ENCODE measurements around the gene ACOT9.
A peak's percentile ranks its signal among the peaks of the same experiment; 100 is the strongest.
"Not testable (repeated sequence)": the region's sequence is repeated elsewhere in the genome, so short reads cannot be mapped to it uniquely, and the experiment has no call there.

Gene ACOT9

GRCh38 chrX:23765449-23765848 lies 22.4 kb upstream of the ACOT9 start:
- DNase-seq = no peak

GRCh38 chrX:23764188-23764984 lies 21.3 kb upstream of the ACOT9 start:
- DNase-seq = no peak

GRCh38 chrX:23759821-23760220 lies 16.7 kb upstream of the ACOT9 start:
- DNase-seq = no peak

GRCh38 chrX:23756165-23756564 lies 13.1 kb upstream of the ACOT9 start:
- DNase-seq = peak; percentile 59

GRCh38 chrX:23754664-23755063 lies 11.6 kb upstream of the ACOT9 start:
- DNase-seq = no peak

GRCh38 chrX:23752740-23753415 lies 9.8 kb upstream of the ACOT9 start:
- no peak for DNase-seq

DNA sequence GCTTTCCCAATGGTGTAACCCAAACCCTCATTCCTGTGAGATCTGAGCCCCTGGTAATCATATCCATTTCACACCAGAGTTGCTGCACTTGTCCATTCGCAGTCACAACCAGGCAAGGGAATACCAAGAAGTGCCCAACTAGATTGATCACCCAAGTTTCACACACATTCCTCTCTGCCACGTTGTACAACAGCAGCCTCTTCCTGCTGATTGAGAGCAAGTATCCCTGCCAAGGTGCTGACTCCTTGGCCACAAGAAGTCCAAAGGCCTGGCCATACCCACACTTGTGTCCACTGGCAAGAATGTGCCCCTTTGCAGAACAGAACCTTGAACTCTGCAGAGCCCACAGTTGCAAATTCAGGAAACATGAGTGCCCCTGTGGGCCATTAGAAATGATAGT lies 6.5 kb upstream of the ACOT9 start:
- DNase-seq = no peak

- DNase-seq = no peak
Measured at GRCh38 chrX:23749129-23749528, 6.1 kb upstream of the ACOT9 start.

DNA sequence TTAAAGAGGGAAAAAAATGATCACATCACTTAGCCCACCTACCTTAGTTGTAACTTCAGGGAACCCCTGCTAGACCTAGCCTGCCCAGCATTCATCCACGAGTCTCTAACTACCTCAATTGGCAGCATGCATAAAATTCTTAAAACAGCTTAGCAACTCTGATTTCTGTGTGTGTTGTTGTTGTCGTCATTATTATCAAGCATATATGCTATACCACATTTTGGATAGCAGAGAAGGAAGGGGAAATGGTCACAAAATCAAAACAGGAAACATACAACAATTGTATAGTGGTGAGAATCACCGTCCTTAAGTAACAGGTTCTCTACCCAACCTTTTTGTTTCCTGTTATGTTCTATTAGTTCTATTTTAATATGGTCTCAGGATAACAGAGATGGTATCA lies 2.7 kb upstream of the ACOT9 start:
- no peak for DNase-seq

DNA sequence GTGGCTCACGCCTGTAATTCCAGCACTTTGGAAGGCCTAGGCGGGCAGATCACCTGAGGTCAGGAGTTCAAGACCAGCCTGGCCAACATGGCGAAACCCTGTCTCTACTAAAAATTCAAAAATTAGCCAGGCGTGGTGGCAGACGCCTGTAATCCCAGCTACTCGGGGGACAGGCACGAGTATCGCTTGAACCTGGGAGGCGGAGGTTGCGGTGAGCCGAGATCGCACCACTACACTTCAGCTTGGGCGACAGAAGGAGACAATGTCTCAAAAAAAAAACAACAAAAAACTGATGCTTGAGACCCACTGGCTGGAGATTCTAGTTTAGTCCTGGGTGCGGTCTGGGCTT lies 521 bp upstream of the ACOT9 start:
- DNase-seq = not testable (repeated sequence)

DNA sequence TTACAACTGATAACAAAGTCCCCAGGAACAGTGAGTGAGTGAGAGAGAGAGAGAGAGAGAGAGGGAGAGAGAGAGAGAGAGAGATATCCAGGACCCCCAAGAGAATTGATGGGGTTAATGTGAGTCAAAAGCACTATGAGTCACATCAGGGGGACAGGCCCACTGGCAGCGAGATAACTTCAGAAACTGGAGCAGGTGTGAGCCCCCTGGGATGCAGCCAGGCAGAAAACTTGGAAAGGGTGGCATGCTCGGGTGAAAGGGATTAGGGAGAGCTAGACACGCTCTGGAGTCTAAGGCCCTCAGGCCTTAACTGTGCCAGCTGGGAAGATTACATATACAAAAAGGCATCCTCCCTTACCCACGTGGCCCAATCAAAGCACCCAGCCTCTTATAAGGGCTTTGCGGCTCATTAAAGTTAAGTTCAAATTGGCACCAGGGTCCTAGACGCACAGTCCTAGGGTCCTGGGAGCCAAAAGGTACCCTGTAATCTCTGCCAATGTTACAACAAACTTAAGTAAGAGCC lies 841 bp downstream of the ACOT9 start:
- no peak for DNase-seq

- no peak for DNase-seq
Measured at GRCh38 chrX:23737413-23737812, 5.7 kb downstream of the ACOT9 start.

DNA sequence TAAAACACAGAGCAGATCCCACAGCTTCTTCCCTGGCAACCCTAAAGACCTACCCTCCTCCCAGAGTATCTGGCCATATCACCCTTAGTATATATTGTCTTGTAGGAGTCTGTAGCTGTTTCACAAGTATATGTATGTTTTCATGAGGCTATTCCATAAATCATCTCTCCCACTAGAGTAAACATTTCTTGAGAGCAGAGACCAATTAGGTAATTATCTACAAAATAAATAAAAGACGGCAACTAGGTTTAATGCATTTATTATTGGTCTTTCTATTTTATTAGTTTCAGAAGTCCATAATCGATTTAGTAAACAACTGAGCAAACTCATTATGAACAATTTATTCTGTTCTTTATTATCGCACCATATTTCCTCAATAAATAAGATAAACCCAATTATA lies 7.0 kb downstream of the ACOT9 start:
- no peak for DNase-seq

DNA sequence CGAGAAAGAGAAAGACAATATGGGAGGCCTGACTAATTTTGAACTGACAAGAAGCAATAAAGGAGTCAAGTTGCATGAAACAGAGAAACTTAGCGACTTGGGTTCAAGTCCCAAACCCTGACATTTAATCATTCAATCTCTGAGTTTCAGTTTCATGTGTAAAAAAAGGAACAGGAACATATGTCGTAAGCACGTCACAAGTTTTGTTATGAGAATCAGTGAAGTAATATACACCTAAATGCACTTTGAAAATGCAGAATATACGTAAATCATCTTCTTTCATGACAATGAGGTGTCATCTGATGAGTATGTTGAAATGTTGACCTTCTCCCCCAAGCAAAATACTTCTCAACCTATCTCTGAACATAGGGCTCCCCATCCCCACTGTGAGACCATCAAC lies 10.4 kb downstream of the ACOT9 start:
- no peak for DNase-seq

- DNase-seq = no peak
Measured at GRCh38 chrX:23731951-23732350, 11.1 kb downstream of the ACOT9 start.

- DNase-seq = no peak
Measured at GRCh38 chrX:23729214-23729613, 13.9 kb downstream of the ACOT9 start.

DNA sequence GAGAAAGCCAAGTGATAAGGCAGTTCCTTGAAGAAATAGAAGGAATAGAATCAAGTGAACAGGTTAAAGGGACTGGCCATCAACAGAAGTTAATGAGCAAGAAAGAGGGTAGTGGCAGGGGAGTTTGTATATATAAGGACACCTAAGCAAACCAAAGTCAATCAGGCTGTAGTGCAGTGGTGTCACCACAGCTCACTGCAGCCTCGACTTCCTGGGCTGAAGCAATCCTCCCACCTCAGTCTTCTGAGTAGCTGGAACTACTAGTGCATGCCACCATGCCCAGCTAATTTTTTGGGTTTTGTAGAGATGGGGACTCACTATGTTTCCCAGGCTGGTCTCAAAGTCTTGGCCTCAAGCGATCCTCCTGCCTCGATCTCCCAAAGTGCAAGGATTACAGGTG lies 15.9 kb downstream of the ACOT9 start:
- DNase-seq = no peak

DNA sequence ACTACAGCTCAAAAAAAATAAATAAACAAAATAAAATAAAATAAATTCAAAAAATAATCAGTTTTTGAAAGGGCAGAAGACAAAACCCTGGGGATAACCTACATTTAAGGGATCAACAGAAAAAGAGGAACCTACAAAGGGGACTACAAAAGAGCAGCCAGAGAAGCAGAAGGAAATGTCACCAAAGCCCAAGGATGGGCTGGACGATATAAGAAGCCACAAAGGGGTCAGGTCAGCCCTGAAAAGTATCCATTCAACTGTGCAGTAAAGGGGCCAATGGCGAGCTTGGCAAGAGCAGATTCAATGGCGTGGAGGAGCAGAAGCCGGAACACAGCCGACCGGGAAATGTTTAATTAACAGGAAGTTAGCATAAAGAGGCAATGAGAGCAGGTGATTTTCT lies 16.9 kb downstream of the ACOT9 start:
- no peak for DNase-seq

- DNase-seq = no peak
Measured at GRCh38 chrX:23720117-23720677, 22.9 kb downstream of the ACOT9 start.

- no peak for DNase-seq
Measured at GRCh38 chrX:23705235-23705634, 37.8 kb downstream of the ACOT9 start.

DNA sequence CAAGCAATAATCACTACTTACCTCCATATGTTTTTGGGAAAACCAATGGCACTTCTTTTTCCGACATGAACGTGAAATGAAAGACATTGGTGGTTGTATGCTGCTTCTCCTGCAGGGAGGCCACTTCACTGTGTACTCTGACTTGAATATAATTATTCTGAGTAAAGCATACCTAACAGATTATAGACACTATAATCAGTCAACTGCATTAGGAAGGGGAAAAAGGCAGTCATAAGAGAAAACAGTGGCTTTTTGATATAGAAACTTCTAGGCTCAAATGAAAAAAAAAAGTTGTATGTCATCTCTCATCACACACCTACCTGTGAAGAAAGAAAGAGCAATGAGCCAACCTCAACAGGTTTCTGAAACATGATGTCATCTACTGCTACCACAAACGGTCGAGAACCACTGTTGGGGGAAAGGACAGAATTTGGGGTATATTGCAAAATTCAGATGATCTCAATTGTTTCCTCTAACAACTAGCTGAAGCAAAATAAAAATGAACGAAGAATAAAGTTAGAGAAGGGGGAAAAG lies 38.3 kb downstream of the ACOT9 start:
- no peak for DNase-seq

DNA sequence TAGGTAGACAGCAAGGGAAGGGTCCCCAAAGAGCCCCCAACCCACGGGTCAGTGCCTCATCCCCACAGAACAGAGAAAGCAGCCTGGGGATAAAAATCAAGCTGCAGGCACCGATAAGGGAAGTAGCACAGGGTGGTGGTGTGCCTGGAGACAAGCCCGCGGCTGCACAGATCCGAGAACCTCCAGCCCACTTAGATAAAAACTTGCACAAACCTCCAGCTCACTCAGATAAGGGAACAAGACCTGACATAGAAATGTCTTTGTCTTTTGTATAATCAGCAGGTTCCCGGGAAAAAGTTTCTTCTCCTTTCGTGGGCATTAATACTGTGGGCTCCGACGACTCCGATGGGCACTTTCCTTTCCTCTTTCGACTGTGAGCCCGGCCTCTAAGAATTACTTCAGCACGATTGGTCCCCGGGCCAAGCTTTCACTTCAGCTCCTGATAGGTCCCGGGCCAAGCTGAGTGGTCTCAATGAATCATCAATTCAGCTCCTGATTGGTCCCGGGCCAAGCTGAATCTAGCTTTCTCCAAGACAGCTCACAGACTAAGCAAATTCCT lies 43.4 kb downstream of the ACOT9 start:
- no peak for DNase-seq

GRCh38 chrX:23694606-23695005 lies 48.5 kb downstream of the ACOT9 start:
- DNase-seq = peak; percentile 11

DNA sequence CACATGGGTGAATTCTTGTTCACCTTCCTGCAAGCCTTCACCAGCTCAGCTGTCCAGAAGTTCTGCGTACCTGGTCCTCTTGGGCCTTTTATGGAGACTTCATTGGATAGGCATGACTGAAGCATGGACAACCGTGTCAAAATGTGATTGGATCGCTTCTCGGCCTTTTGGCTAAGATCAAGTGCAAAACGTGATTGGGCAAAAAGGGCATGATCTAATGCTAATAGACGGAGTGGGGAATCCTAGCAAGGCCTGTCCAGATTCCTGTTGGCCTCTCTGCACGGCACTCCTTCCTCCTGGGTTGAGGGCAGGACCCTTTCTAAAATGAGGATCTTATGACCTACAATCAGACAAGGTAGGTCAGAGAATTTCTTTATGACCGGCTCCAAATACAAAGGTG lies 50.9 kb downstream of the ACOT9 start:
- DNase-seq = no peak
